Measurements from ENCODE around the gene SPEF1.

DNA sequence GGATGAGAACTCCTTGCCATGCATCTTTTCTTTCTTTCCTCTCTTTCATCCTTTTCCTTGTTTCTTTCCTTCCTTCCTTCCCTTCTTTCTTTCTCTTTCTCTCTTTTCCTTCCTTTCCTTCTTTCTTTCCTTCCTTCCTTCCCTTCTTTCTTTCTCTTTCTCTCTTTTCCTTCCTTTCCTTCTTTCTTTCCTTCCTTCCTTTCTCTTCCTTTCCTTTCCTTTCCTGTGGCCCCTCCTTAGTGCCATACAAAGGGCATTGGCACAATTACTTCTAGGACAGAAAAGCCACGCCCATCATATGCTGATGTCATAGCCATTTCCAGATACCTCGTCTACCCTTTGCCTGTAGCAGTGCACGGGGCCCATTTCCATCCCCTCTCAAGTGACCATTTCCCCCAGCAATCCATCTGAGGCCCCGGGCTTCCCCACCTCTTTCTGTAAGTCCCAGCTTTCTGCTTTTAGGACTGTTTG lies 7.5 kb upstream of the SPEF1 start:
- TF ChIP-seq POLR2A (IDR thresholded peaks at IDR 0.05), result no peak
- TF ChIP-seq, protein P1, sequence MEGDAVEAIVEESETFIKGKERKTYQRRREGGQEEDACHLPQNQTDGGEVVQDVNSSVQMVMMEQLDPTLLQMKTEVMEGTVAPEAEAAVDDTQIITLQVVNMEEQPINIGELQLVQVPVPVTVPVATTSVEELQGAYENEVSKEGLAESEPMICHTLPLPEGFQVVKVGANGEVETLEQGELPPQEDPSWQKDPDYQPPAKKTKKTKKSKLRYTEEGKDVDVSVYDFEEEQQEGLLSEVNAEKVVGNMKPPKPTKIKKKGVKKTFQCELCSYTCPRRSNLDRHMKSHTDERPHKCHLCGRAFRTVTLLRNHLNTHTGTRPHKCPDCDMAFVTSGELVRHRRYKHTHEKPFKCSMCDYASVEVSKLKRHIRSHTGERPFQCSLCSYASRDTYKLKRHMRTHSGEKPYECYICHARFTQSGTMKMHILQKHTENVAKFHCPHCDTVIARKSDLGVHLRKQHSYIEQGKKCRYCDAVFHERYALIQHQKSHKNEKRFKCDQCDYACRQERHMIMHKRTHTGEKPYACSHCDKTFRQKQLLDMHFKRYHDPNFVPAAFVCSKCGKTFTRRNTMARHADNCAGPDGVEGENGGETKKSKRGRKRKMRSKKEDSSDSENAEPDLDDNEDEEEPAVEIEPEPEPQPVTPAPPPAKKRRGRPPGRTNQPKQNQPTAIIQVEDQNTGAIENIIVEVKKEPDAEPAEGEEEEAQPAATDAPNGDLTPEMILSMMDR (IDR thresholded peaks at IDR 0.05), result no peak

All from body of pancreas (tissue), 4 donors.